H1 (cell line): ENCODE measurements around the gene CCDC40. TPM values are rescaled to one million over a fixed set of nuclear protein-coding genes. Genes with fewer than 3 reads are reported as not detected.
A peak's percentile ranks its signal among the peaks of the same experiment; 100 is the strongest.

ENCODE experiments used
- CTCF ChIA-PET: fragments of 300-600 bp; sonication (Branson Sonifier 250); formaldehyde crosslinking; loops from one replicate; lab custom pipeline; 2021; ENCODE audit not compliant: partially characterized antibody; lab: Charles Lee
- POLR2A ChIA-PET: fragments of 300-600 bp; sonication (Branson Sonifier 250); formaldehyde crosslinking; loops from one replicate; lab custom pipeline; 2021; ENCODE audit warnings: inconsistent platforms; ENCODE audit not compliant: partially characterized antibody; lab: Charles Lee
- DNase-seq, 2 experiments: peaks; one replicate each; pipeline versions ENCODE4 v3.0.0 to v3.0.0-alpha.2; 2010 to 2022; ENCODE audit warnings: low spot score in 2 of 2, low read depth in 1 of 2, mixed read lengths in 1 of 2
- FAIRE-seq: peaks from 2 replicates; lab custom pipeline; 2011; peaks lifted over from hg19 to GRCh38; lab: Jason Lieb, UNC
- H2AFZ ChIP-seq: 2 replicates; pipeline ENCODE4 v1.8.1; 2012; ENCODE audit warnings: low read length, inconsistent platforms
- H2AK5ac ChIP-seq: 2 replicates; pipeline ENCODE4 v1.6.1; 2013; ENCODE audit warnings: low read depth, low read length
- H2BK120ac ChIP-seq: replicated peaks from 2 replicates; pipeline ENCODE3; 2013; ENCODE audit warnings: low read depth, low read length, inconsistent platforms
- H2BK12ac ChIP-seq: 2 replicates; pipeline ENCODE4 v1.6.1; 2013; ENCODE audit warnings: low read depth, low read length
- H2BK15ac ChIP-seq: 2 replicates; pipeline ENCODE4 v1.6.1; 2013; ENCODE audit warnings: low read length
- H2BK20ac ChIP-seq: 2 replicates; pipeline ENCODE4 v1.6.1; 2013; ENCODE audit warnings: low read length
- H2BK5ac ChIP-seq: 2 replicates; pipeline ENCODE4 v1.6.1; 2013; ENCODE audit warnings: low read depth, low read length
- H3K14ac ChIP-seq: 2 replicates; pipeline ENCODE4 v1.6.1; 2013; ENCODE audit warnings: inconsistent platforms; ENCODE audit not compliant: insufficient read length
- H3K18ac ChIP-seq: 2 replicates; pipeline ENCODE4 v1.6.1; 2013; ENCODE audit warnings: low read length; ENCODE audit errors: extremely low read depth
- H3K23ac ChIP-seq: 2 replicates; pipeline ENCODE4 v1.6.1; 2013; ENCODE audit warnings: inconsistent platforms; ENCODE audit not compliant: insufficient read length
- H3K23me2 ChIP-seq: 2 replicates; pipeline ENCODE4 v1.6.1; 2013; ENCODE audit warnings: low read depth, low read length
- H3K27ac ChIP-seq: 2 replicates; pipeline ENCODE4 v1.6.1; 2011; ENCODE audit warnings: low read depth, low read length, inconsistent platforms
- H3K27me3 ChIP-seq, 4 experiments: replicated peaks in 1 of 4; 1 replicate in 1 of 4; 2 replicates in 3 of 4; pipeline versions ENCODE4 v1.6.1 to v1.8.1; 2011 to 2013; ENCODE audit warnings: low read length in 3 of 4, mild to moderate bottlenecking in 3 of 4, inconsistent platforms in 2 of 4, mixed read lengths in 2 of 4, moderate library complexity in 1 of 4; ENCODE audit not compliant: control insufficient read depth in 3 of 4, insufficient read depth in 3 of 4; ENCODE audit errors: extremely low read depth in 1 of 4
- H3K36me3 ChIP-seq, 4 experiments: 2 replicates each; pipeline versions ENCODE4 v1.6.1 to v1.8.1; 2011 to 2013; ENCODE audit warnings: mild to moderate bottlenecking in 4 of 4, low read length in 3 of 4, moderate library complexity in 2 of 4, control low read depth in 1 of 4, inconsistent platforms in 1 of 4; ENCODE audit not compliant: insufficient read depth in 4 of 4, control insufficient read depth in 2 of 4
- H3K4ac ChIP-seq: replicated peaks from 2 replicates; pipeline ENCODE3; 2013; ENCODE audit warnings: low read length, low read depth, mixed read lengths, inconsistent platforms; ENCODE audit not compliant: insufficient read length
- H3K4me1 ChIP-seq, 4 experiments: replicated peaks in 1 of 4; 1 replicate in 1 of 4; 2 replicates in 3 of 4; pipeline versions ENCODE4 v1.6.1 to v1.8.1; 2011 to 2013; ENCODE audit warnings: low read length in 3 of 4, inconsistent platforms in 2 of 4, mixed read lengths in 1 of 4; ENCODE audit not compliant: insufficient read depth in 4 of 4, control insufficient read depth in 3 of 4
- H3K4me2 ChIP-seq, 2 experiments: 2 replicates each; pipeline versions ENCODE4 v1.6.1 to v1.8.1; 2011 to 2013; ENCODE audit warnings: low read depth in 2 of 2, low read length in 2 of 2, control low read depth in 1 of 2, inconsistent platforms in 1 of 2, mild to moderate bottlenecking in 1 of 2; ENCODE audit not compliant: insufficient read depth in 1 of 2
- H3K4me3 ChIP-seq, 4 experiments: fragments of 200-600, 300-600 bp in 1 of 4; sonication (generic), shearing (Covaris generic), sonication (Bioruptor Twin) in 1 of 4; 2 replicates each; pipeline versions ENCODE4 v1.5.1 to v1.8.1; 2011 to 2016; ENCODE audit warnings: low read length in 4 of 4, low read depth in 3 of 4, control low read depth in 2 of 4, inconsistent platforms in 2 of 4, mild to moderate bottlenecking in 2 of 4, mixed read lengths in 1 of 4, moderate library complexity in 1 of 4; ENCODE audit not compliant: insufficient read depth in 2 of 4; ENCODE audit errors: extremely low read depth in 1 of 4
- H3K56ac ChIP-seq: replicated peaks from 2 replicates; pipeline ENCODE3; 2013; ENCODE audit warnings: low read depth, mild to moderate bottlenecking, mixed read lengths, low read length, inconsistent platforms; ENCODE audit not compliant: insufficient read length
- H3K79me1 ChIP-seq: 2 replicates; pipeline ENCODE4 v1.6.1; 2013; ENCODE audit warnings: low read depth, low read length, control low read depth
- H3K79me2 ChIP-seq, 2 experiments: 2 replicates each; pipeline versions ENCODE4 v1.6.1 to v1.8.1; 2012 to 2013; ENCODE audit warnings: low read length in 2 of 2, mild to moderate bottlenecking in 2 of 2, inconsistent platforms in 1 of 2; ENCODE audit not compliant: insufficient read depth in 2 of 2, control insufficient read depth in 1 of 2
- H3K9ac ChIP-seq, 4 experiments: replicated peaks in 1 of 4; 1 replicate in 1 of 4; 2 replicates in 3 of 4; pipeline versions ENCODE4 v1.6.1 to v1.8.1; 2011 to 2013; ENCODE audit warnings: low read depth in 3 of 4, low read length in 3 of 4, control low read depth in 2 of 4, mild to moderate bottlenecking in 2 of 4, moderate library complexity in 2 of 4, inconsistent platforms in 1 of 4; ENCODE audit errors: extremely low read depth in 1 of 4
- H3K9me3 ChIP-seq, 2 experiments: 2 replicates each; pipeline versions ENCODE4 v1.6.1 to v1.8.1; 2012 to 2013; ENCODE audit warnings: mild to moderate bottlenecking in 2 of 2, moderate library complexity in 2 of 2, control low read depth in 1 of 2, inconsistent platforms in 1 of 2, low read depth in 1 of 2, low read length in 1 of 2, mixed read lengths in 1 of 2; ENCODE audit not compliant: insufficient read depth in 2 of 2
- H4K20me1 ChIP-seq, 2 experiments: replicated peaks in 1 of 2; 2 replicates each; pipeline versions ENCODE3 to v1.8.1; 2011 to 2013; ENCODE audit warnings: inconsistent platforms in 2 of 2, low read length in 2 of 2, mild to moderate bottlenecking in 1 of 2; ENCODE audit not compliant: insufficient read depth in 2 of 2, control insufficient read depth in 1 of 2
- H4K5ac ChIP-seq: 2 replicates; pipeline ENCODE4 v1.6.1; 2013; ENCODE audit warnings: low read length, low read depth, mixed read lengths, inconsistent platforms; ENCODE audit not compliant: insufficient read length
- H4K8ac ChIP-seq: 2 replicates; pipeline ENCODE4 v1.8.0; 2013; ENCODE audit warnings: mild to moderate bottlenecking, moderate library complexity, low read length, inconsistent platforms; ENCODE audit not compliant: insufficient read depth; ENCODE audit errors: extremely low read depth
- H4K91ac ChIP-seq: replicated peaks from 2 replicates; pipeline ENCODE3; 2013; ENCODE audit warnings: low read length, mixed read lengths, inconsistent platforms; ENCODE audit not compliant: insufficient read length
- ATF3 ChIP-seq: IDR thresholded peaks from 2 replicates; pipeline ENCODE4 v1.6.1; 2011; ENCODE audit warnings: low read depth, mild to moderate bottlenecking, low read length; ENCODE audit not compliant: insufficient read depth
- CTBP2 ChIP-seq: IDR thresholded peaks from 2 replicates; pipeline ENCODE4 v1.7.0; 2011; ENCODE audit warnings: borderline replicate concordance, mild to moderate bottlenecking, moderate library complexity, mixed read lengths, low read length; ENCODE audit not compliant: insufficient read depth, insufficient read length
- EZH2 ChIP-seq: fragments of 200-600 bp; sonication (generic); IDR thresholded peaks from 2 replicates; pipeline ENCODE4 v1.7.1; 2012; ENCODE audit warnings: low read depth, mild to moderate bottlenecking, moderate library complexity, low read length, inconsistent platforms; ENCODE audit not compliant: severe bottlenecking
- RNF2 ChIP-seq: fragments of 200-900, 300-1000 bp; sonication (generic); IDR thresholded peaks from 2 replicates; pipeline ENCODE4 v1.7.1; 2016; ENCODE audit warnings: borderline replicate concordance, low read depth, mild to moderate bottlenecking, antibody characterized with exemption, low read length; ENCODE audit not compliant: poor library complexity, severe bottlenecking; ENCODE audit errors: missing control alignments
- RXRA ChIP-seq: IDR thresholded peaks from 2 replicates; pipeline ENCODE4 v1.6.1; 2011; ENCODE audit warnings: low read depth, mild to moderate bottlenecking, low read length, moderate library complexity; ENCODE audit not compliant: insufficient read depth
- SP2 ChIP-seq: IDR thresholded peaks from 2 replicates; pipeline ENCODE4 v1.6.1; 2012; ENCODE audit warnings: mild to moderate bottlenecking, low read length, inconsistent platforms
- WGBS, 2 experiments: shearing (Covaris generic) in 1 of 2; methylation state at CpG; one replicate each; pipeline versions ENCODE4 v1.1.6 to v1.1.7; 2013 to 2015; ENCODE audit warnings: low lambda C conversion rate in 2 of 2, mixed read lengths in 2 of 2, inconsistent platforms in 1 of 2, low coverage in 1 of 2, missing lambda C conversion rate in 1 of 2; ENCODE audit not compliant: insufficient replicate concordance in 2 of 2, insufficient coverage in 1 of 2, insufficient read length in 1 of 2; ENCODE audit errors: extremely low coverage in 1 of 2, missing lambda C conversion rate in 1 of 2; 5-methylcytosine and 5-hydroxymethylcytosine counted together
- polyA plus RNA-seq, 7 experiments: library from polyadenylated mRNA; depleted of rRNA in 3 of 7; stranded (reverse) in 5 of 7; unstranded in 2 of 7; fragments of >200 nt in 5 of 7; fragments of 200-250 nt in 2 of 7; gene quantifications; 1 replicate in 5 of 7; 2 replicates in 1 of 7; 4 replicates in 1 of 7; pipeline versions ENCODE4 v1.2.1 to v1.2.3, GENCODE V29; 2011 to 2013; ENCODE audit warnings: missing spikeins in 2 of 7, mixed read lengths in 2 of 7
- total RNA-seq: library from RNA; stranded (reverse); fragmentation: NEBNext Ultra II Directional; extraction: Animal tissue kit (Norgen Biotek cat#: 25700); gene quantifications from 2 replicates; pipeline ENCODE4 v1.2.1, GENCODE V29; 2021

Gene CCDC40
- total and polyA plus RNA-seq, 2 of the 8 experiments (the other 6 are each of a cell fraction or from before 2014, with no cell fraction given), result 4.1 to 11.5 TPM

- H3K9me3 ChIP-seq, result no peaks in the 10 kb centered on the region; a peak in 1 of 4 replicates
- H2BK20ac ChIP-seq, result no peak overlapping the region
- no peak overlapping the region for H3K27ac ChIP-seq
- no peak overlapping the region for H3K23ac ChIP-seq
- no peak overlapping the region for H4K5ac ChIP-seq
- H3K9ac ChIP-seq, result no peak overlapping the region
- H2BK120ac ChIP-seq, result no peak overlapping the region
- H2BK12ac ChIP-seq, result no peak overlapping the region
- peaks cover 0 to 1% (median 0%) of the 10 kb centered on the region in 4 experiments; a peak in 5 of 7 replicates for H3K4me1 ChIP-seq
- H2BK5ac ChIP-seq, result no peak overlapping the region
- H2BK15ac ChIP-seq, result no peak overlapping the region
- H3K23me2 ChIP-seq, result peaks cover 5% of the 10 kb centered on the region
- H2AFZ ChIP-seq, result no peak overlapping the region
- WGBS, 2 experiments, result 96% methylated on average over 18 of the region's 21 CpGs; no CpG with 5 or more reads in 1 of the 2 experiments
- no peak overlapping the region for H3K4me2 ChIP-seq
- H2AK5ac ChIP-seq, result no peak overlapping the region
- H3K79me1 ChIP-seq, result peaks cover 20% of the 10 kb centered on the region
- H3K4me3 ChIP-seq, result no peak overlapping the region
- H3K18ac ChIP-seq, result no peak overlapping the region
- no peak overlapping the region for H3K56ac ChIP-seq
- H4K8ac ChIP-seq, result peak overlapping the region; percentile 73
- H3K79me2 ChIP-seq, result peaks cover 5 to 62% of the 10 kb centered on the region in 2 experiments
- FAIRE-seq (no peak), DNase-seq (no peak)
- H4K91ac ChIP-seq, result no peak overlapping the region
- POLR2A ChIA-PET, result interaction anchor here (0.5 to 3.1 kb wide), 3 partner anchors 7 to 891 kb away, joined by 3 to 15 read pairs (median 4); no protein-coding TSS in a partner anchor
- no peaks in the 10 kb centered on the region for H3K27me3 ChIP-seq
- no peaks in the 10 kb centered on the region; a peak in 1 of 8 replicates for H3K36me3 ChIP-seq
- CTCF ChIA-PET, result interaction anchor here (1.1 to 4.0 kb wide), 2 partner anchors 13 to 558 kb away, joined by 3 to 15 read pairs; no protein-coding TSS in a partner anchor
- H3K14ac ChIP-seq, result no peak overlapping the region
- no peak overlapping the region for H3K4ac ChIP-seq
- H4K20me1 ChIP-seq, result peaks cover 10 to 18% of the 10 kb centered on the region in 2 experiments
- no peak for TF ChIP-seq ATF3
- no peak for TF ChIP-seq RNF2
- no peak for TF ChIP-seq SP2
- TF ChIP-seq EZH2, result no peak
- no peak for TF ChIP-seq CTBP2
- no peak for TF ChIP-seq RXRA
These were observed 17.4 kb upstream of the CCDC40 start for GRCh38 chr17:80018917-80019651.
